Measurements from ENCODE around the gene SYNGAP1. TPM values are rescaled to one million over a fixed set of nuclear protein-coding genes. Genes with fewer than 3 reads are reported as not detected.
A peak's percentile ranks its signal among the peaks of the same experiment; 100 is the strongest.

SYNGAP1 gene
- total and polyA plus RNA-seq, 9 of the 15 experiments (the other 6 are each of a cell fraction or from before 2014, with no cell fraction given): 0.01 to 22.8 (median 3.2) TPM

DNA sequence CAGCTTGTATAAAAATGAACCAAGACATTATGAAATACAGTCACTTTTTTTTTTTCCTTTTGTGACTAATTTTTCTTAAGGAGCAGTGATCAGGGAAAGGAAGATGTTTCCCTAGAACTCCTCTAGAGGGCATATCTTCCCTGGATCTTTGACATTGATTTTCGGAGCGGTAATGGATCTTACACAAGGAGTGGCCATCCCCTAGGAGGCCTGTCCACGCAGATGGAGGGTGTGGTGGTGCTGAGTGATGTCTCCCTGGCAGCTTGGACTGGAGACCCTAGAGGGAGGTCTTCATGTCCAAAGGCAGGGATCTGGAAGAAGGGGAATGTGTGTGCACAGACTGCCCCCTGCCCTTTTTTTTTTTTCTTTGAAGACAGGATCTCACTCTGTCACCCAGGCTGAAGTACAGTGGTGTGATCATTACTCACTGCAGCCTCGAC is 35.3 kb upstream of the SYNGAP1 start (continued):
- peak in 1 of 2 experiments; percentile 37; a peak in 1 of 4 replicates for TF ChIP-seq RCOR1 (IDR thresholded peaks at IDR 0.05; ENCODE audit: borderline replicate concordance in 1 of 2, low read depth in 2 of 2, low read length in 2 of 2)
- TF ChIP-seq MEF2D (tag; conservative IDR thresholded peaks at IDR 0.05; ENCODE audit: low read depth): peak; percentile 31; the same call in 1 of the 2 replicates
- TF ChIP-seq EHMT2 (IDR thresholded peaks at IDR 0.05): peak; percentile 42; the same call in 1 of the 2 replicates
- no peak for TF ChIP-seq SRSF9 (IDR thresholded peaks at IDR 0.05; ENCODE audit: borderline replicate concordance, low read depth, low read length)
- TF ChIP-seq RAD21 (CRISPR knock-in tag; conservative IDR thresholded peaks at IDR 0.05 in 1 of 2, IDR thresholded peaks at IDR 0.05 in 1 of 2): peak; percentile 27 to 52; a peak in 3 of 4 replicates

- Histone ChIP-seq H3K9ac (ENCODE audit: insufficient read depth in 1 of 2, low read depth in 2 of 2, low read length in 2 of 2) (no peak overlapping the region), H3K4me1 (replicated peaks in 1 of 2; ENCODE audit: control insufficient read depth in 2 of 2, insufficient read depth in 2 of 2, low read length in 2 of 2) (peaks cover 19 to 22% of the 10 kb centered on the region in 2 experiments), H3K27ac (ENCODE audit: extremely low read depth, low read depth, low read length) (peak overlapping the region; percentile 89; the same call in 2 of the 3 replicates), H3K27me3 (ENCODE audit: control insufficient read depth in 2 of 2, insufficient read depth in 2 of 2, low read length in 2 of 2) (no peaks in the 10 kb centered on the region), H3K9me3 (replicated peaks; ENCODE audit: control insufficient read depth, insufficient read depth, low read depth, low read length) (no peaks in the 10 kb centered on the region), H4K20me1 (replicated peaks; ENCODE audit: control insufficient read depth, insufficient read depth, low read length) (0 out of 2 replicates have a peak, but pooled peaks cover 3% of the 10 kb centered on the region), H3K4me3 (no peak overlapping the region), H3K79me2 (ENCODE audit: control insufficient read depth, insufficient read depth, low read length) (peaks cover 36% of the 10 kb centered on the region), H3K4me2 (ENCODE audit: insufficient read depth, low read length) (no peak overlapping the region), H2AFZ (ENCODE audit: low read depth, low read length) (peak overlapping the region; percentile 96), H3K36me3 (ENCODE audit: control insufficient read depth, insufficient read depth, low read length) (peaks cover 22% of the 10 kb centered on the region; the same call in 2 of the 3 replicates), H3K9me1 (ENCODE audit: control insufficient read depth, insufficient read depth, low read length) (no peaks in the 10 kb centered on the region)
- in situ Hi-C loops (cut with MboI) (no loop called here), intact Hi-C loops (cut with micrococcal nuclease) (loop anchor here (2.0 to 5.0 kb wide), 3 partner anchors 29 to 93 kb away; partner anchors contain the start of genes CUTA and RGL2)
- WGBS (ENCODE audit: insufficient coverage, low coverage, missing lambda C conversion rate): 98% methylated on average over 2 of the region's 2 CpGs
- DNase-seq (ENCODE audit: extremely low read depth in 1 of 4, low spot score in 3 of 4): no peak
- ATAC-seq: no peak
- BruUV-seq (replicated peaks): no TSS peak
- ChIA-PET CTCF (ENCODE audit: low intra/inter-chr PET ratio) (interaction anchor here (2.1 kb wide), 1 partner anchor 110 kb away, joined by 9 read pairs; no protein-coding TSS in a partner anchor), POLR2A (interaction anchor here (0.8 to 1.5 kb wide), 4 partner anchors 8 to 118 kb away, joined by 3 to 5 read pairs (median 3); partner anchors contain the start of genes RPS18 and VPS52)
- TF ChIP-seq, protein P1, sequence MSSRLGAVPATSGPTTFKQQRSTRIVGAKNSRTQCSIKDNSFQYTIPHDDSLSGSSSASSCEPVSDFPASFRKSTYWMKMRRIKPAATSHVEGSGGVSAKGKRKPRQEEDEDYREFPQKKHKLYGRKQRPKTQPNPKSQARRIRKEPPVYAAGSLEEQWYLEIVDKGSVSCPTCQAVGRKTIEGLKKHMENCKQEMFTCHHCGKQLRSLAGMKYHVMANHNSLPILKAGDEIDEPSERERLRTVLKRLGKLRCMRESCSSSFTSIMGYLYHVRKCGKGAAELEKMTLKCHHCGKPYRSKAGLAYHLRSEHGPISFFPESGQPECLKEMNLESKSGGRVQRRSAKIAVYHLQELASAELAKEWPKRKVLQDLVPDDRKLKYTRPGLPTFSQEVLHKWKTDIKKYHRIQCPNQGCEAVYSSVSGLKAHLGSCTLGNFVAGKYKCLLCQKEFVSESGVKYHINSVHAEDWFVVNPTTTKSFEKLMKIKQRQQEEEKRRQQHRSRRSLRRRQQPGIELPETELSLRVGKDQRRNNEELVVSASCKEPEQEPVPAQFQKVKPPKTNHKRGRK (tag; IDR thresholded peaks at IDR 0.05): peak; percentile 92
- TF ChIP-seq PPARD (CRISPR knock-in tag; IDR thresholded peaks at IDR 0.05): no peak
- no peak for FAIRE-seq
Observed at GRCh38 chr6:33390173-33390572, 29.7 kb upstream of the SYNGAP1 start.
